Stomach (tissue), 9 donors: ENCODE measurements around the gene E2F6. TPM values are rescaled to one million over a fixed set of nuclear protein-coding genes. Genes with fewer than 3 reads are reported as not detected.

Source experiments
- DNase-seq, 2 donors: peaks; one replicate each; pipeline versions ENCODE4 v3.0.0 to v3.0.0-alpha.2; 2013 to 2019
- H3K27ac ChIP-seq, 5 donors: fragments of 200-600 bp in 4 of 5; sonication (generic) in 4 of 5; one replicate each; pipeline ENCODE4 v1.5.1; 2013 to 2019; ENCODE audit warnings: mild to moderate bottlenecking in 1 of 5, moderate library complexity in 1 of 5
- H3K27me3 ChIP-seq, 3 donors: fragments of 200-600 bp; sonication (generic); one replicate each; pipeline ENCODE4 v1.5.1; 2017 to 2019; ENCODE audit warnings: mixed run types in 1 of 3
- H3K36me3 ChIP-seq, 4 donors: fragments of 200-600 bp; sonication (generic); 1 replicate in 3 of 4; 2 replicates in 1 of 4; pipeline ENCODE4 v1.5.1; 2016 to 2019
- H3K4me1 ChIP-seq, 4 donors: fragments of 200-600 bp; sonication (generic); one replicate each; pipeline ENCODE4 v1.5.1; 2016 to 2019
- H3K4me3 ChIP-seq, 4 donors: fragments of 200-600 bp; sonication (generic) in 3 of 4; one replicate each; pipeline ENCODE4 v1.5.1; 2016 to 2019; ENCODE audit warnings: mild to moderate bottlenecking in 1 of 4
- H3K9me3 ChIP-seq, 4 donors: fragments of 200-600 bp; sonication (generic); one replicate each; pipeline ENCODE4 v1.5.1; 2016 to 2019
- EP300 ChIP-seq: sonication (generic); formaldehyde crosslinking; IDR thresholded peaks from one replicate; pipeline ENCODE4 v1.6.1; 2017; ENCODE audit warnings: antibody characterized with exemption
- POLR2A ChIP-seq, 4 donors: fragments of 450-650 bp; IDR thresholded peaks; one replicate each; pipeline ENCODE4 v1.6.1; 2016; ENCODE audit warnings: antibody characterized with exemption in 4 of 4, control low read depth in 2 of 4, mild to moderate bottlenecking in 1 of 4, moderate library complexity in 1 of 4
- POLR2AphosphoS5 ChIP-seq, 3 donors: sonication (generic); formaldehyde crosslinking; IDR thresholded peaks; one replicate each; pipeline ENCODE4 v1.6.1; 2016; ENCODE audit warnings: antibody characterized with exemption in 3 of 3
- WGBS, 5 donors: extraction: QIAGEN DNeasy Blood & Tissue Kit in 3 of 5; methylation state at CpG; one replicate each; pipeline versions ENCODE4 v1.1.5 to v1.1.7; 2013 to 2018; 5-methylcytosine and 5-hydroxymethylcytosine counted together
- intact Hi-C: fragments of 100-400 bp; cut with DNase I; formaldehyde crosslinking; loops from one replicate; pipeline ENCODE4 v1.15.1; 2023; ENCODE audit warnings: low total_unique reads
- polyA plus RNA-seq, 3 donors: library from polyadenylated mRNA; stranded (reverse); fragments of 200-250 nt; gene quantifications; one replicate each; pipeline ENCODE4 v1.2.3, GENCODE V29; 2013
- total RNA-seq, 5 donors: library from RNA; depleted of rRNA; stranded (reverse); fragments of >200 nt; gene quantifications; one replicate each; pipeline versions ENCODE4 v1.1.0 to v1.2.3, GENCODE V29; 2014 to 2016
- TF ChIP-seq, protein P1 (sequence below), 7 experiments: fragments of 450-650 bp in 4 of 7; fragments of 200-600 bp in 3 of 7; sonication (generic) in 3 of 7; IDR thresholded peaks; one replicate each; pipeline ENCODE4 v1.5.1; 2016 to 2019; ENCODE audit warnings: antibody characterized with exemption in 7 of 7, control low read depth in 2 of 7, mild to moderate bottlenecking in 1 of 7
- donor health status: healthy with polysubstance abuse.
- donor health status: Bipolar disorder and iron deficiency.
- donor health status: healthy.

Gene E2F6
- total and polyA plus RNA-seq, 8 donors: 0.58 to 32.1 (median 10.1) TPM

DNA sequence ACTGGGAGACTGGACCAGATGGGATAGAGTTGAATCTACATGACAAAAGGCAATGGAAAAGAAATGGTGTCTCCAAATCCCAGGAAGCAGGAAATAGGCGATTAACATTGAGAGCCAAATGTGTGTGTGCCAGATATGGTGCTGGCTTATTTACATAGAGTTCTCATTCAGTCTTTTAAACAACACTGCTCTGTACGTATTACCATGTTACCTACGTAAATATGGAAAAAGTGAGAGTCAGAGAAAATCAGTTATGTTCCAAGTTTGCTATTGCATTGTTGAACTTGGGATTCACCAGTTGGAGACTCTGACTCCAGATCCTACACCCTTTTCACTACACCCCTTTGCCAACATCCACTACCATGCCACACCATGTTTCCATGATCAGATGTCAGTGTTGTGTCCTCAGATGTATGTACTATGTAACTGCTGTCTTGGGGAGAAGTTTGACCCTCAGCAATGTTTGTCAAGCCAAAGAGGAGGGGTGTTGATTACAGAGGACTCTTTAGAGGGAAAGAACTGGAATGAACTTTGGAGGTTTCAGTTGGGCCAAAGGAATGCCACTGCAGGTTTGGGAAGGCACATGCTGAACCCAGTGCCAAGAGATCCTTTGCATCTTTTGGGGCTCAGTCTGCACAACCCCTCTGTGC lies 48.2 kb upstream of the E2F6 start:
- H3K4me1 ChIP-seq: no peaks in the 10 kb centered on the region
- intact Hi-C loops: no loop called here
- H3K36me3 ChIP-seq: no peaks in the 10 kb centered on the region
- TF ChIP-seq, protein P1, sequence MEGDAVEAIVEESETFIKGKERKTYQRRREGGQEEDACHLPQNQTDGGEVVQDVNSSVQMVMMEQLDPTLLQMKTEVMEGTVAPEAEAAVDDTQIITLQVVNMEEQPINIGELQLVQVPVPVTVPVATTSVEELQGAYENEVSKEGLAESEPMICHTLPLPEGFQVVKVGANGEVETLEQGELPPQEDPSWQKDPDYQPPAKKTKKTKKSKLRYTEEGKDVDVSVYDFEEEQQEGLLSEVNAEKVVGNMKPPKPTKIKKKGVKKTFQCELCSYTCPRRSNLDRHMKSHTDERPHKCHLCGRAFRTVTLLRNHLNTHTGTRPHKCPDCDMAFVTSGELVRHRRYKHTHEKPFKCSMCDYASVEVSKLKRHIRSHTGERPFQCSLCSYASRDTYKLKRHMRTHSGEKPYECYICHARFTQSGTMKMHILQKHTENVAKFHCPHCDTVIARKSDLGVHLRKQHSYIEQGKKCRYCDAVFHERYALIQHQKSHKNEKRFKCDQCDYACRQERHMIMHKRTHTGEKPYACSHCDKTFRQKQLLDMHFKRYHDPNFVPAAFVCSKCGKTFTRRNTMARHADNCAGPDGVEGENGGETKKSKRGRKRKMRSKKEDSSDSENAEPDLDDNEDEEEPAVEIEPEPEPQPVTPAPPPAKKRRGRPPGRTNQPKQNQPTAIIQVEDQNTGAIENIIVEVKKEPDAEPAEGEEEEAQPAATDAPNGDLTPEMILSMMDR (IDR thresholded peaks at IDR 0.05): no peak
- no peak for TF ChIP-seq POLR2A (IDR thresholded peaks at IDR 0.05)
- no peak for TF ChIP-seq POLR2AphosphoS5 (IDR thresholded peaks at IDR 0.05)
- no peak for TF ChIP-seq EP300
- 31 to 64% (median 35%) methylated on average over 3 of the region's 3 CpGs for WGBS, 5 donors
- DNase-seq: no peak
- no peaks in the 10 kb centered on the region for H3K27me3 ChIP-seq
- no peaks in the 10 kb centered on the region for H3K9me3 ChIP-seq
- H3K4me3 ChIP-seq: no peak overlapping the region
- H3K27ac ChIP-seq: no peak overlapping the region

GRCh38 chr2:11513319-11513718 lies 47.4 kb upstream of the E2F6 start:
- H3K4me1 ChIP-seq: peaks cover 0 to 2% (median 0%) of the 10 kb centered on the region in 4 donors
- WGBS, 5 donors: 94 to 97% (median 95%) methylated on average over 5 of the region's 5 CpGs
- intact Hi-C loops: no loop called here

GRCh38 chr2:11512431-11512830 lies 46.5 kb upstream of the E2F6 start:
- no peaks in the 10 kb centered on the region for H3K27me3 ChIP-seq
- intact Hi-C loops: no loop called here
- no peaks in the 10 kb centered on the region for H3K9me3 ChIP-seq
- no peak overlapping the region for H3K27ac ChIP-seq
- no peaks in the 10 kb centered on the region for H3K36me3 ChIP-seq
- H3K4me1 ChIP-seq: peaks cover 0 to 11% (median 0%) of the 10 kb centered on the region in 4 donors
- TF ChIP-seq, protein P1 (IDR thresholded peaks at IDR 0.05): no peak
- TF ChIP-seq EP300: no peak
- H3K4me3 ChIP-seq: no peak overlapping the region
- no peak for DNase-seq
- 37 to 58% (median 45%) methylated on average over 5 of the region's 5 CpGs for WGBS, 5 donors

More at GRCh38 chr2:11513319-11513718, 47.4 kb upstream of the E2F6 start:
- TF ChIP-seq, protein P1 (IDR thresholded peaks at IDR 0.05): no peak
- TF ChIP-seq POLR2A (IDR thresholded peaks at IDR 0.05) (no peak), POLR2AphosphoS5 (IDR thresholded peaks at IDR 0.05) (no peak), EP300 (no peak)
- no peak for DNase-seq
- Histone ChIP-seq H3K4me3 (no peak overlapping the region), H3K36me3 (no peaks in the 10 kb centered on the region), H3K27me3 (no peaks in the 10 kb centered on the region), H3K27ac (no peak overlapping the region), H3K9me3 (no peaks in the 10 kb centered on the region)

DNA sequence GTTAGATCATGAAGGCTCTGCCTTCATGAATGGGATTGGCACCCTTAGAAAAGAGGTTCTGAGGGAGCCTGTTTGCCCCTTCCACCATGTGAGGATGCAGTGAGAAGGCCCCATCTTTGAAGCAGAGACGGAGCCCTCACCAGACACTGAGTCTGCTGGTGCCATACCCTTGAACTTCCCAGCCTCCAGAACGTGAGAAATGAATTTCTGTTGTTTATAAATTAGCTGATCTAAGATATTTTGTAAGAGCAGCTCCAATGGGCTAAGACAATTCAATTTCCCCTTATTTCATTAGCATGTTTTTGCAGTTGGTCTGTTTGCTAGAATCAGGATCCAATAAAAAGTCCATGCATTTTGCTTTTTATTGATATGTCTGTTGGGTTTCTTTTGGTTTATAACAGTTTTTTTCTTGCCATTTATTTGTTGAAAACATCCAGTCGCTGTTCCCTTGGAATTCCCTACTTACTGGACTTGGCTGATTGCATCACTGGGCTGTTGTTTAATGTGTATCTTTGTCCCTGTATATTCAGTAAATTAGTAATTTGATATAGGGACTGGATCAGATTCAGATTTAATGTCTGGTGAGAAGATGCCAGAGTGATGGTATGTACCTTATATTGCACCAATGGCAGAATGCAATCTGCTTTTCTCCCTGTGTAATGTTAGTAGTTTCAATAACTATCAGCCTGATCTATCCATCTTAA lies 43.8 kb upstream of the E2F6 start:
- H3K4me3 ChIP-seq: no peak overlapping the region
- WGBS, 5 donors: 68 to 80% (median 71%) methylated on average over 3 of the region's 3 CpGs
- no peak for DNase-seq
- intact Hi-C loops: no loop called here
- H3K4me1 ChIP-seq: peaks cover 0 to 23% (median 6%) of the 10 kb centered on the region in 4 donors
- H3K27ac ChIP-seq: no peak overlapping the region
- TF ChIP-seq, protein P1 (IDR thresholded peaks at IDR 0.05): no peak
- no peak for TF ChIP-seq EP300
- no peak for TF ChIP-seq POLR2A (IDR thresholded peaks at IDR 0.05)
- no peak for TF ChIP-seq POLR2AphosphoS5 (IDR thresholded peaks at IDR 0.05)
- H3K27me3 ChIP-seq: no peaks in the 10 kb centered on the region
- no peaks in the 10 kb centered on the region for H3K9me3 ChIP-seq
- no peaks in the 10 kb centered on the region for H3K36me3 ChIP-seq
